EL (cell line): ENCODE measurements around the gene EGF.
"Not testable (repeated sequence)": the region's sequence is repeated elsewhere in the genome, so short reads cannot be mapped to it uniquely, and the experiment has no call there.

Experiments
- DNase-seq: peaks from one replicate; pipeline ENCODE4 v3.0.0-alpha.2; 2016

The EGF gene

DNA sequence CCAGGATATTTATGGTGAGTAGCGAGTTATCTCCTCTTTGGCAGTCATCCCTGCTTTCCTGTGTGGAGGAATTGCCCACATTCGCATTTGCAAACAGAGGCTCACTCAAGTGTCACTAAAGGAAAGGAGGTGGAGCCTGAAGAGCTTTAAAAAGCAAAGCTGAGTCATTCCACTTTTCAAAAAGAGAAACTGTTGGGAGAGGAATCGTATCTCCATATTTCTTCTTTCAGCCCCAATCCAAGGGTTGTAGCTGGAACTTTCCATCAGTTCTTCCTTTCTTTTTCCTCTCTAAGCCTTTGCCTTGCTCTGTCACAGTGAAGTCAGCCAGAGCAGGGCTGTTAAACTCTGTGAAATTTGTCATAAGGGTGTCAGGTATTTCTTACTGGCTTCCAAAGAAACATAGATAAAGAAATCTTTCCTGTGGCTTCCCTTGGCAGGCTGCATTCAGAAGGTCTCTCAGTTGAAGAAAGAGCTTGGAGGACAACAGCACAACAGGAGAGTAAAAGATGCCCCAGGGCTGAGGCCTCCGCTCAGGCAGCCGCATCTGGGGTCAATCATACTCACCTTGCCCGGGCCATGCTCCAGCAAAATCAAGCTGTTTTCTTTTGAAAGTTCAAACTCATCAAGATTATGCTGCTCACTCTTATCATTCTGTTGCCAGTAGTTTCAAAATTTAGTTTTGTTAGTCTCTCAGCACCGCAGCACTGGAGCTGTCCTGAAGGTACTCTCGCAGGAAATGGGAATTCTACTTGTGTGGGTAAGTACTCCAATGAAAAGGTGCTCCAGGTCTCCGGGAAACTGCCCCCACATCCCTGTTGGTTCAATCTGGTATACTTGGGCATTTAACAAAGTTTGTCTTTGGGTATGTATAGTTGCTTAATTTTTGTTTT lies at the start of gene EGF:
TSS of gene EGF (plus strand) at position 178 of the 890 bp plus-strand sequence. CDS start at position 631, 453 bp downstream.
- peak; percentile 46 for DNase-seq

DNA sequence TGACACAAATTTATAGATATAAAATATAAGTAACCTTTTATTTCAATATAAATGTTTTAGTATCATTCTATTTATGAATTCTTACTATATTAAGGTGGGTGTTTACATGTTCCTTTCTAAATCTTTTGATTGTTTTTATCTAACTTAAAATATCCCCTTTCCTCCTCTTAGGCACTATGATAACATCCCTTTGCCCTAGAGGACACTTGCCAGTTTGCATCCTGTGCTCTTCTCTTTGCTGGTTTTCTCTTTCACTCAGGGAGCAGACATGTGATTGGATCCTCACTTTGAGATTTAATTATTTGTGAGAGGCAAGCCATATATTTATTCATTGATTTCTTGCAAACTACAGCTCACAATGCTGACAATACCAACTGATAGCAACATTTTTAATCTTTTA lies 48.5 kb upstream of the EGF start:
- no peak for DNase-seq

DNA sequence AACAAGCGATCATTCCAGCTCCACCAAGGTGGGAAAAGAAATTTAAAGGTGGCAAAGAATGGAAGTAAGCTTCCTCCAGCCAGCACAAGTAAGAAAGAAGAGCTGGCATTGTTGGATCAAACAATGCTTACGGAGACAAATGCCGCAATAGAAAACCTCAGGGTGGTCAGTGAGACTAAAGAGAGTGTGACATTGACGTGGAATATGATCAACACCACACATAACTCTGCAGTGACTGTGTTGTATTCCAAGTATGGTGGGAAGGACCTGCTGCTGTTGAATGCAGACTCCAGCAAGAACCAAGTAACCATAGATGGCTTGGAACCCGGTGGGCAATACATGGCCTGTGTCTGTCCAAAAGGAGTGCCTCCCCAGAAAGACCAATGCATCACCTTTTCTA lies 42.6 kb upstream of the EGF start:
- DNase-seq: no peak

DNA sequence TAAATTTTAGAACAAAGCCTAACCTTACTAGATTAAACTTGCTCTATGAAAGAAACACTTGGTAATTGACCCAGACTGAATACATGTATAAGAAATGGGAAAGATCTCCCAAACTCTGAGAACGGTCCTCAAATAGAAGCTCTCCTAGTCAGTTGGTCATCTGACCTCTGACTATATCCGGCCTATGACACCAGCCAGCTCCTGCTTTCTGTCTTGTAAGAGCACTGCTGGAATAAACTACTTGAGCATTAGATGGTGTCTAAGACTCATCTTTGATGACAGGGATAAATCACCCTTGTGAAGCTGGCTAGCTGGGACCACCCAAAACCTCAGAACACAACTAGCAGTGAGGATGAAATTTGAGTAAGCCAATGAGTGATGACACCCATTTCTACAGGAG lies 40.6 kb upstream of the EGF start:
- DNase-seq: no peak

DNA sequence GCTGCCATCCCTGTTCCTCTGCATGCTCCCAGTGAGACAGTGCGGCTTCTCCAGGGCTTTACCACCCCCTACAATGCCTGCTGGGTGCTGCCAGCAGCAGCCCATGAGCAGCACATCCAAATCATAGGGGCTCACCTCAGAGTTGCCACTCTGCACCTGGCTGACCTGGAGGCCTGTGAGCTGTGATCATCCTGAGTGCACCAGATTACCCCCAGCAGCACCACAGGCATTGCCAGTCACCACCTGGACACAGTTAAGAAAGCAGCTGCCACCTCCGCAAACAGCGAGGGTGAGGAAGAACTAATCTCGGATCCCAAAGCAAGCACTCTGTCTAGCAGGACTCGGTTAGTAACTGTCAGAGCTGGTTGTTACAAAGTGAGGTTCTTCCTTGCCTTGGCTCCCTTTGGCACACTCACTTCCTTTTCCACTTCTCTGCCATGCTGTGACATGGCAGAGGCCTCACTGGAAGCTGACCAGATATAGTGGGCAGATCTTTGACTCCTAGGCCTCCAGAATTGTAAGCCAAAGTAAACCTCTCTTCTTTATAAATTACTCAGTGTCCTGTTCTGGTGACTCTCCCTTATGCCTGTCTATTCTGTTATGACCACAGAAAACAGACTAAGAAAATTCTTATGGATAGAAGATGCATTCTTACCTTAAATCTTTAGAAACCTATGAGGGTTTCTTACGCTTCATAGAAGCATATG lies 39.6 kb upstream of the EGF start:
- no peak for DNase-seq

DNA sequence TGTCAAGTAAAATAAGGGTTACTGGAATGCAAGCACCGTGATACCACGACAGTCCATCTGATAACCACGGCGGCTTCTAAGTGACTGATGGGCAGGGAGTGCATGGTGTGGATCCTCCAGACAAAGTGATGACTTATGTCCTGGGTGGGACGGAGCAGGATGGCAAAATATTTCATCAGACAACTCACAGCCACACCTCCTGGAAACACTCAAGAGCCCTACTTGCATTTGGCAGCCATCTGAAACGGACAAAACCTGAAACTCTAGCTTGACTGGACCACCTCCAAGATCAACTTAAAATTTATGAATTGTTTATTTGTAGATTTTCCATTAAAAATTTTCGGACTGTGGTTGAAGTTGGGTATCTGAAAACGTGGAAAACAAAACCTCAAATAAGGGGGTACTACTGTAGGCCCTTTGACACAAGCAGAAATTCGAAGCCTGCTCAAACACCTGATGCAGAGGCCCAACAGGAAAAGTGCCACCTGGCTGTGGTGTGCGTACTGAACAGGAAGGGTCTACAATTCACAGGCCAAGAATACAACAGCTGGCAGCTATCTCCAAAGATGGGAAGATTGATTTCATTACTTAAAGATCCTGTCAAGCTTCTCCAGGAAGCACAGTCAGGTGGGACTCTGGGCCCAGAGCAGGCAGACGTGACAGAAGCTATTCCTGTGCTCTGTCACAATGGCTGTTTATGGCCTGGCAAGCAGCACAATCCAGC lies 38.7 kb upstream of the EGF start:
- DNase-seq: peak; percentile 26

DNA sequence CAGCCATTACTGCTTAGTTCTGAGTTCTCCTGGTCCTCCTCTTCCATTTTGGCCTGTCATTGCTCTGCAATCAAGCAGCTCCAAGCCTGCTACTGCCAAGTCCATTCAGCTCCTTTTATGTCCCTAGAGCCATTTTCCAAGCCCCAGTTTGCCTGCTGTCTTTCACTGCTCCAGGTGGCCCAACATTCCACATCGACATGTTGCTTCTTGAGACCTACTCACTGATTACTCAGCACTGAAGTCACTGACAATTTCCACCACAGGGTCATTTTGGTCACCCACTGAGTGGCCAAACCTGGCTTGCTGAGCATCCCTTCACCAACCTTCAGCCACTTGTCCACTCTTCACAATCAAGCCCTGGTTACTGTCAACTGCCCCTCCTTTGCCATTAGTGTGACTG lies 37.6 kb upstream of the EGF start:
- no peak for DNase-seq

DNA sequence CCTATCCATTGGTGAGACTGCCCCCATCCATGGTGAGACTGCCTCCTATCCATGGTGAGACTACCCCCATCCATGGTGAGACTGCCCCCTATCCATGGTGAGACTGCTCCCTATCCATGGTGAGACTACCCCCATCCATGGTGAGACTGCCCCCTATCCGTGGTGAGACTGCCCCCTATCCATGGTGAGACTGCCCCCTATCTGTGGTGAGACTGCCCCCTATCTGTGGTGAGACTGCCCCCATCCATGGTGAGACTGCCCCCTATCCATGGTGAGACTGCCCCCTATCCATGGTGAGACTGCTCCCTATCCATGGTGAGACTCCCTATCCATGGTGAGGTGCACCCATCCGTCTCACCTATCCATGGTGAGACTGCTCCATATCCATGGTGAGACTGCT lies 37.1 kb upstream of the EGF start:
- not testable (repeated sequence) for DNase-seq

DNA sequence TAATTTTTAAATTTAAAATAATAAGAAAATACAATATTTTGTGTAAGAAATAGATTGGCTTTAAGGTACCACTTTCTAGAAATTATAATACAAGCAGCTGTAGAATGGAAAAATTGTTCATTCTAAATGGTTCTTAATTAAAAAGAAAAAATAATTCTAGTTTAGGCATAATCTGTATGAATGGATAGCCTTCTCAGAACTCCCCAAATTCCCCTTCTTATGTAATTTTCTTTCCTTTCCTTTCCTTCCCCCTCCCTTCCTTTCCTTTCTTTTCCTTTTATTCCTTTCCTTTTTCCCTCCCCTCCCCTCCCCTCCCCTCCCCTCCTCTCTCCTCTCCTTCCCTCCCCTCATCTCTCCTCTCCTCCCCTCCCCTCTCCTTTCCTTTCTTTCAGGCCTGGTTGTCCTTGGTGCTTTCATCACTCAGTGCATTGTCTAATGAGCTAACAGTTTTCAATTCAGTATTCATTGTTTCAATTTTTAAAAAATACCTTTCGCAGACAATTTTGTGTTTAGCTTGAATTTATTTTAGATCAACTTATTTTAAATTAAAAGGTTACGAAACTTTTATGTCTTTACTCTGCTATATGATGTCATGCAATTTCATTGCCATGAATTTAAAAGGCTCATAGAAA lies 35.9 kb upstream of the EGF start:
- no peak for DNase-seq

DNA sequence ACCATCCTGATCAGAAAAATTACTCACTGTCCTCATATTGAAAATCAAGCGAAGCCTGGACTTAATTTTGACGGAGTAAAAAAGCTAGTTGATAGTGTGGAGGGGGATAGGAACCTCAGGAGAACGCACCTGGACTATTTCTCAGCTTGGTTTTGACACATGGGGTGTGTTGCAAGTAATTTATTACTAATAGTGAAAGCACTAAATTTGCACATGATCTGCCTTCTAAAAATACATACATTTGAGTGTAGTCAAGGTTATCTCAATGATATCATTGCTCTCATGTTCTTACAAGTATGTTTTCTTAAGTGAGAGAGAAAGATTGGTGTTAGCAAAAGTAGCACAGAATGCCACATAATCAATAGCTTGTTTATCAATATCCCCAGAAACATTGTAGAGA lies 35.3 kb upstream of the EGF start:
- no peak for DNase-seq

DNA sequence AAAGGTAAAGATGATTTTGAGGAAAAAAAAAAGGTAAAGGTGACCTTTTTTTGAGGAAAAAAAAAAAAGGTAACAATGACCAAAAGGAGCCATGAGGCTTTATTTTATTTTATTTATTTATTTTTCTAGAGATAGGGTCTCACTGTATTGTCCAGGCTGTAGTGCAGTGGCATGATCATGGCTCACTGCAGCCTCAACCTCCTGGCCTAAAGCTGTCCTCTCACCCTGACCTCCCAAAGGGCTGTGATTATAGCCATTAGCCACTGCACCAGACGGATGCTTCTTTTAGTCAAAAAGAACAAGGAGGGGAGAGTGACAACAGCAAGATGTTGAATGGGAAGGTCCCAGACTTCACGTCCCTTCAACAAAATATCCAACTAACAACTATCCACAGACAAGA lies 34.3 kb upstream of the EGF start:
- DNase-seq: no peak

DNA sequence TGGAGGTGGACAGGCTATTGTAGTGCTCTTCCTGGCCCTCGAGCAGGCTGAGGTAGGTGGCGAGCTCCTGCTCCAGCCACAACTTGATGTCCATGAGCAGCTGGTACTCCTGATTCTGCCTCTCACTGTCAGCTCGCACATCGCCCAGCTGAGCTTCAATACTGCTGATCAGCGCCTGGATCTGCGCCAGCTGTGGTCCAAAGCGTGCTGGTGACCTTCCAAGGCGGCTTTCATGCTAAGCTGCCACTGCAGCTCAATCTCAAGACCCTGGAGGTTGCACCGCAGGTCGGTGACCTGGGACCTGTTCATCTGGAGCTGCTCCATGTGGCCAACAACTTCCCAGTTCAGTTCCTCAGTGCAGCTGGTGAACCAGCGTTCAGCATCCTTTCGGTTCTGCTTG lies 33.6 kb upstream of the EGF start:
- no peak for DNase-seq

DNA sequence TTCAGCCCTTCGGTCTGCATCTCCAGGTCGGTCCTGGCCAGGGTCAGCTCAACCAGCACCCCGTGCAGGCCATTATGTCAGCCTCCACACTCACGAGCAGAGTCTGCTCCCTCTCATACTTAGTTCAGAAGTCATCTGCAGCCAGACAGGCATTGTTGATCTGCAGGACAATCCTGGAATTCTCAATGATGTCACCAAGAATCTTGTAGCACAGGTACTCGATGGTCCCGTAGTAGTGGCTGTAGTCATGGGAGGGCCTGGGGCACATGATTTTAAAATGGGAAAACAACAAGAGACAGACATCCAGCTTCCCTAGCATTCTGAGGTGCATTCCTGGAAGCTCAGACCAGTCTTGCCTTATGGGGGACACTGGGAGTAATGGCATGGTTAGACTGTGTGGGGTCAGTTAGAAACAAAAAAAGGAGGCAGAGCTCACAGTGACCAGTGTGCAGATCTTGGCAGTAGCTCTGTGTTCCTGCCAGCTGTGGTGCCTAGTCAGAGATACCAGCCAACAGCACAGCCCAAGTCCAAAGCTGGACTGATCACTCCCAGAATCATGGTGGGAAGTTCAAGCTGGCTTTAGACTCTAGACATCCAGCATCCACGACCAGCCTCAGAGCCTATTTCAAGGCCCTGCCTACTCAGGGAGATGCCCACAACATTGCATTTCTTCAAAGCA lies 32.9 kb upstream of the EGF start:
- no peak for DNase-seq

DNA sequence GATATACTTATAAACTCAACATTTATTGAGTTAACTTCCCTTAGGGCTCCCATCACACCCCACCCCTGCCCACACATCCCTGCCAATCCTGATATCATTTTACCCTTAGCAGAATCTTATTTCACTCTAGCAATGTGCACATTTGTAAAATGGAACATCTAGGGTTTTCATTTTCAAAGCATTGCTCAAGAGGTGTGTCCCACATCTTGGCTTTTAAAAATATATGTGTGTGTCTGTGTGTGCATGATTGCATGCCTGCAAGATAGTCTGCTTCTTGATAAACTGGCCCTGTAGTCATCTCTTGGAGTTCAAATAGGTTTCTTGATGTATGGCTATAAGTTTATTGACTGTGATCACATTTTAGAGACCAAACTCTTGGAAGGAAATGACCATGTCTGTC lies 26.4 kb upstream of the EGF start:
- DNase-seq: no peak

DNA sequence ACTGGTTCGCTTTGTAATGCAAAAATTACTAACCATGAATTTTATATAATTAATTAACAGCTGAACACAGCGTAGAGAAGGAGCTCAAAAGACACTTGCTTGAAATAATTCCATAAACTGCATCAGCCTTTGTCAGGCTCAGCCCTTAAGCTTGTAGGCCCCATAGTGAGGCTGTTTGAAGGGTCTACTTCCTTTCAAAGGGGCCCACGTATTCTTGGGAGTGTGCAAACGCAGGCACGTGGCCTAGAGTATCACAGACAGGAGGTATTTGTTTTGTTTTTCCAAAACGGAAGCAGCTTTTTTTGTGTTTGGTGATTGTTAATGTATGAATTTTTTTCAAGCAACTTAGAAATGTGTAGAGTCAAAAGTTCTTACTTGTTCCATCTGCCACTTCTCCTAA lies 25.6 kb upstream of the EGF start:
- DNase-seq: no peak

DNA sequence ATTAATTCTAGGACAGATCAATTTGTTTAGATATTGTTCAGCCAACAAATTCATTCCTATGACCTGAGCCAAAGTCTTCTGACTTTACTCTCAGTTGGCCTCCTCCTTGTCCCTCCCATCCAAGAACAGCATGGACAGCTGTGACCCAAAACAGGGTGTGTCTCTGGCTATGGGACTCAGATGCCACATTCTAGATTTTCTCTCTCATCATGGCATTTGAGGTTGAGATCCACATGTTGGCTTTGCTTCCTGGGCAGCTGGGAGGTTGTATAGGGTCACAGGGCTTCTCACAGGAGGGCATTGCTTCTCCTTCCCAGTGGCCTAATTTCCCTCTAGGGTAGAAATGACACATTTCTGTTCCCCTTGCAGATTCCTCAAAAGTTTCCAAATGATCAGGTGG lies 22.6 kb upstream of the EGF start:
- no peak for DNase-seq

DNA sequence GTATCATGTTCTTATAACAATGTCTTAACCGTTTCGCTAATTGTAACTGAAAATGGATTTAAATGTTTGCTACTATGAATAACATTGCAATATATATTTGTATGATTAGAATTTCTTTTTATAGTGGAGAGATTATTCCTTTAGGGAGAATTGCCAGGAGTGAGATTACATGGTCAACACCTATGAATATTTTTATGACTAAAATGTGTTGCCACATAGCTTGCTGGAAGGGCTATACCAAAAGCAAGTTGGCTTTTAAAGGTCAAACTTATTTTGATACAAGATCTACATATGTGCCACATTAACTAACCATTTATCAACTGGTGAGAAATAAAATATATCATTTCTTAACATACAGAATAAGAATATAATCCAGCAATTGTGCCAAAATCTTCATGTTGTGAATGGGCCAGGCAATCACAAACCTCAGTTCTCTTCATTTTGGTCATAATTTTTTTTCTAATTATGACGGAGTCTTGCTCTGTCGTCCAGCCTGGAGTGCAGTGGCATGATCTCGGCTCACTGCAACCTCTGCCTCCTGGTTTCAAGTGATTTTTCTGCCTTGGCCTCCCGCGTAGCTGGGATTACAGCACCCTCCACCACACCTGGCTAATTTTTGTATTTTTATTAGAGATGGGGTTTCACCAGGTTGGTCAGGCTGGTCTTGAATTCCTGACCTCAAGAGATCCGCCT lies 10.0 kb upstream of the EGF start:
- no peak for DNase-seq

DNA sequence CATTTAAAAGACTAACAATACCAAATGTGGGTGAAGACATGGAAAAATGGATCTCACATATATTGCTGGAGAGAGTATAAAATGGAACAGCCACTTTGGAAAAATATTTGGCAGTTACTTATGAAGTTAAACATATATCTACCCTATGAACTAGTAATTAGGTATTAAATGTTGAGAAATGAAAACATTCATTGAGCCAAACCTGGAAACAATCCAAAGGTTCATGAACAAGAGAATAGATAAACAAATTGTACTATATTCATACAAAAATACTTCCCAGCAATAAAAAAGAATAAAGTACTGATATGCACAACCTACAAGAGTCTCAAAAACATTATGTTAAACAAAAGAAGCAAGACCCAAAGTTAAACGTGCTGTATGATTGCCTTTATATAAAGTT lies 4.0 kb upstream of the EGF start:
- DNase-seq: no peak

DNA sequence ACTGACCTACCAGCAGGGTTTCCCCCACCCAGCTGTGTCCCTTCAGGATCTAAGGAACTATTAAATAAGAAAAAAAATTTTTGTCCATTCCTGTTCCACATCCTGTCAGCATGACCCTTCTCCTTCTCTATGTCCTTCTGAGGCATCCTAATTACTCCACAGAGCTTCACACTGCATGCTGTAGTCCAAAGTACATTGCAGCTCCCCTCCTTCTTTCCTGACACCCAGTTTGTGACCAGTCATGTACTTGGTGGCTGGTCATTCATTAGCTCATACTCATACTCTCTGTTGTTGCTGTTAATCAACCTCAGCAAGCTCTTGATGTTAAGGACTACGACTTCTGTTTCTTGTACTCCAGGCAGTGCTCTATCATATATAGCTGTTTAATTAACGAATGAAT lies 2.4 kb upstream of the EGF start:
- DNase-seq: no peak

DNA sequence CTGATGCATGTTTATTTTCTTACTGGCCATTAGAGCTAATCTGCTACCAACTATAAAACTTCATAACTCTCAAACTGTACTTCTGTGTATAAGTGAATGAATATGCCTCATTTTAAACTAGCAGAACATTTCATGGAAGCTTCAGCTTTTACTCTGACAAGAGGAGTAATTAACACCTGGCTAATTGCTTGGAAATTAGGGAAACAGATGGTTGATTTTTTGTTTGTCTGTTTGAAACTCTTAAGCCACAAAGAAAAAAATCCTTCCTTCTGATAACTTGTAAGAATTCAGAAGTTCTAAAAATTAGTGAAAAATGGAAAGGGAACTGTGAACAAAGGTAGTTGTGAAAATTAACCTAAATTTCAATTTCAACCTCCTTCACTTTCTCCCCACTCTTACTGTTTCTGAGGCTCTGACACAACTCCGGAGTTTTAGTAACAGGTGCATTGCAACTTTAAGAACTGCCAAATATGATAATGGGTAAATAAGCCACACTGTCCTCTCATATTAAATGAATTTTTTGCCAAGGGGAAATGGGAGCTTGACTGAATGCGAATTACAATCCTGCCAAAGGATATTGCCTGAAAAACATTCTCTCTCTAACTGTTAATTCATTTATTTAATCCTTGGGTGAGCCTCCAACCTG lies 1.0 kb downstream of the EGF start:
- no peak for DNase-seq

DNA sequence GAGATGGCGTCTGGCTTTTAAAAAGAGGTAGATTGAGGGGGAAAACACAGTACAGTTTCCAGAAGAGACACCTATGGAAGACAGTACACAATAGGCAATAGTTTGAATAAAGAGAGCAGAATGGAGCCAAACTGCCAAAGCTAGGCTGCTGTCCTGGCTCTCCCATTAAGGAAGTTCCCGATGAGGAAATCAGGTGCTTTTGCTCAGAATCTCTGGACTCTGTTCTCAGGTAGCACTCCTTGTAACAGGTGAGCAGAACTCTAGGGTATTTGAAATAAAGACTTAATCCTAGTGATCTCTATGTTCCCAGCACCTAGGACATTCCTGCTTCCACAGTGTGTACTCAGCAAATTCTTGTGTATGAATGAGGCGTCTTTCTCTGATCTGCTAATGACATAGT lies 1.6 kb downstream of the EGF start:
- no peak for DNase-seq
